Lower leg skin (tissue), 4 donors: ENCODE data around the gene SHISAL1. TPM values are rescaled to one million over a fixed set of nuclear protein-coding genes. Genes with fewer than 3 reads are reported as not detected.
A peak's percentile ranks its signal among the peaks of the same experiment; 100 is the strongest.
"Not testable (repeated sequence)": the region's sequence is repeated elsewhere in the genome, so short reads cannot be mapped to it uniquely, and the experiment has no call there.

Experiments
- DNase-seq, 2 donors: peaks; one replicate each; pipeline ENCODE4 v3.0.0-alpha.2; 2019; ENCODE audit warnings: low spot score in 2 of 2
- H3K4me3 ChIP-seq: fragments of 200-600 bp; sonication (generic); 2 replicates; pipeline ENCODE4 v1.5.1; 2017; ENCODE audit warnings: mild to moderate bottlenecking, low read depth; ENCODE audit not compliant: poor library complexity, severe bottlenecking
- CTCF ChIP-seq, 3 donors: fragments of 450-650 bp; IDR thresholded peaks; one replicate each; pipeline ENCODE4 v1.5.1; 2016; ENCODE audit warnings: antibody characterized with exemption in 3 of 3, mild to moderate bottlenecking in 3 of 3, moderate library complexity in 2 of 3
- POLR2A ChIP-seq, 2 donors: fragments of 450-650 bp; IDR thresholded peaks; one replicate each; pipeline ENCODE4 v1.6.1; 2016 to 2017; ENCODE audit warnings: antibody characterized with exemption in 2 of 2, mild to moderate bottlenecking in 1 of 2, moderate library complexity in 1 of 2
- WGBS, 2 donors: methylation state at CpG; one replicate each; pipeline ENCODE4 v1.1.5; 2018; 5-methylcytosine and 5-hydroxymethylcytosine counted together
- intact Hi-C: fragments of 100-400 bp; cut with DNase I; formaldehyde crosslinking; loops from one replicate; pipeline ENCODE4 v1.15.0; 2023; ENCODE audit warnings: low total_unique reads
- total RNA-seq, 4 donors: library from RNA; depleted of rRNA; stranded (reverse); fragments of >200 nt; gene quantifications; one replicate each; pipeline ENCODE4 v1.1.0, GENCODE V29; 2016

Gene SHISAL1
- total RNA-seq, 4 donors from 2014 or later = 0.08 to 0.42 (median 0.28) TPM

- WGBS, 2 donors = 72 to 74% methylated on average over 8 of the region's 8 CpGs
- DNase-seq = no peak
- no peak for TF ChIP-seq POLR2A (IDR thresholded peaks at IDR 0.05)
- no peak for TF ChIP-seq CTCF (IDR thresholded peaks at IDR 0.05)
- intact Hi-C loops = no loop called here
- no peak overlapping the region for H3K4me3 ChIP-seq
These were observed 66.9 kb downstream of the SHISAL1 start for GRCh38 chr22:44245867-44246266.

- no peak overlapping the region for H3K4me3 ChIP-seq
- no peak for TF ChIP-seq CTCF (IDR thresholded peaks at IDR 0.05)
- TF ChIP-seq POLR2A (IDR thresholded peaks at IDR 0.05) = no peak
- WGBS, 2 donors = 39 to 53% methylated on average over 7 of the region's 7 CpGs
- DNase-seq = peak in 1 of 2 donors; percentile 79
- intact Hi-C loops = no loop called here
These were observed 67.3 kb downstream of the SHISAL1 start for GRCh38 chr22:44245438-44245837.

GRCh38 chr22:44244265-44244822 is 68.4 kb downstream of the SHISAL1 start:
- TF ChIP-seq POLR2A (IDR thresholded peaks at IDR 0.05) (no peak), CTCF (IDR thresholded peaks at IDR 0.05) (no peak)
- DNase-seq = peak in 1 of 2 donors; percentile 61
- 84 to 90% methylated on average over 9 of the region's 9 CpGs for WGBS, 2 donors
- intact Hi-C loops = no loop called here
- H3K4me3 ChIP-seq = no peak overlapping the region

DNA sequence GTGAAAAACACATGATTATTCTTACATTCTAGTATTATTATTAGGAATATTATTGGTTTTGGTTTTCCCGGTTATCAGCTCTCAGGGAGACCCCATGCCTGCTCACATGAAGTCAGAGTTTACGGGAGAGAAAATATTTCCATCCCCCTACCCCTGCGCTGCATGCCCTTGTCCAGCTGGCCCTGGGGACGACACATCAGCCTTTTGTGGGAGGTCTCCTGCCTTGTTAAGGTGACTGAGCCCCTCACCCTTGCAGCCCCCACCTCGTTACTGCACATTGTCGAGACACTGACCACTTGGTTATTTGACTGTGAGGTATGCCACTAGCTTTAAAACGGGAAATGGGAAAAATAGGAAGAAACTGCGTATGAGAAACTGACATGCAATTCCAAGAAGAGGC is 69.0 kb downstream of the SHISAL1 start:
- 79 to 91% methylated on average over 8 of the region's 8 CpGs for WGBS, 2 donors
- no peak overlapping the region for H3K4me3 ChIP-seq
- DNase-seq = no peak
- intact Hi-C loops = no loop called here
- TF ChIP-seq POLR2A (IDR thresholded peaks at IDR 0.05) (no peak), CTCF (IDR thresholded peaks at IDR 0.05) (no peak)

- WGBS, 2 donors = 70 to 72% methylated on average over 16 to 17 of the region's 17 CpGs
- no peak for DNase-seq
- H3K4me3 ChIP-seq = no peak overlapping the region
- TF ChIP-seq CTCF (IDR thresholded peaks at IDR 0.05) (no peak), POLR2A (IDR thresholded peaks at IDR 0.05) (no peak)
- intact Hi-C loops = no loop called here
These were observed 69.6 kb downstream of the SHISAL1 start for GRCh38 chr22:44242946-44243724.

DNA sequence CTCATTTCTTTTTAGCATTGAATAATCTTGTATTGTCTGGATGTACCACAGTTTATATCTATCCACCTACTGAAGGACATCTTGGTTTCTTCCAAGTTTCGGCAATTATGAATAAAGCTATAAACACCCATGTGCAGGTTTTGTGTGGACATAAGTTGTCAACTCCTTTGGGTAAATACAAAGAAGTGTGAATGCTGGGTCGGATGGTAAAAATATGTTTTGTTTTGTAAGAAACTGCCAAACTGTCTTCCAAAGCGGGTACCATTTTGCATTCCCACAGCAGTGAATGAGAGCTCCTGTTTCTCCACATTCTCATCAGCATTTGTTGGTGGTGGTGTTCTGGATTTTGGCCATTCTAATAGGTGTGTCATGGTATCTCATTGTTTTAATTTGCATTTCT is 71.6 kb downstream of the SHISAL1 start:
- H3K4me3 ChIP-seq, intact Hi-C loops, DNase-seq: not testable (repeated sequence)
- WGBS, 2 donors = 88% methylated on average over 3 of the region's 3 CpGs
